K562 (cell line): Measurements from ENCODE around the gene CRHR2. TPM values are rescaled to one million over a fixed set of nuclear protein-coding genes. Genes with fewer than 3 reads are reported as not detected.

Experiments used
- ATAC-seq: fragments of 200-7000 bp; cut with Tn5 transposase; 3 replicates; pipeline ENCODE4 v1.9.1; 2020; ENCODE audit warnings: moderate library complexity
- BruUV-seq: library from RNA; stranded (reverse); fragments of 400-500 nt; replicated peaks from 2 replicates; lab custom pipeline; 2021; lab: Mats Ljungman, UMichigan
- CTCF ChIA-PET: fragments of 300-600 bp; formaldehyde crosslinking; extraction: SDS; loops from one replicate; lab custom pipeline; 2021; ENCODE audit warnings: low intra/inter-chr PET ratio; lab: Yijun Ruan, JAX
- POLR2A ChIA-PET: fragments of 300-600, 350-650 bp; sonication (Branson Sonifier 250); formaldehyde crosslinking; extraction: SDS; loops from one replicate; lab custom pipeline; 2021; ENCODE audit warnings: antibody characterized with exemption, inconsistent platforms; lab: Yijun Ruan, JAX
- DNase-seq, 4 experiments: peaks; one replicate each; pipeline versions ENCODE4 v3.0.0 to v3.0.0-alpha.2; 2011 to 2018; ENCODE audit warnings: low spot score in 3 of 4, mixed read lengths in 3 of 4; ENCODE audit errors: extremely low read depth in 1 of 4
- FAIRE-seq: peaks from 2 replicates; lab custom pipeline; 2011; peaks lifted over from hg19 to GRCh38; lab: Jason Lieb, UNC
- H2AFZ ChIP-seq: 2 replicates; pipeline ENCODE4 v1.6.0; 2011; ENCODE audit warnings: low read depth, low read length, control low read depth, inconsistent platforms
- H3K27ac ChIP-seq: fragments of 200-600 bp; 3 replicates; pipeline ENCODE4 v1.8.0; 2011; ENCODE audit warnings: low read depth, mild to moderate bottlenecking, control low read depth, inconsistent platforms, low read length, moderate library complexity, mixed read lengths; ENCODE audit errors: extremely low read depth
- H3K27me3 ChIP-seq, 2 experiments: fragments of 300-600 bp in 1 of 2; 2 replicates in 1 of 2; 3 replicates in 1 of 2; pipeline versions ENCODE4 v1.6.0 to v1.8.0; 2011; ENCODE audit warnings: inconsistent platforms in 2 of 2, low read length in 2 of 2, mild to moderate bottlenecking in 1 of 2, mixed read lengths in 1 of 2, moderate library complexity in 1 of 2; ENCODE audit not compliant: control insufficient read depth in 2 of 2, insufficient read depth in 2 of 2
- H3K36me3 ChIP-seq: fragments of 300-600 bp; 3 replicates; pipeline ENCODE4 v1.8.0; 2011; ENCODE audit warnings: mild to moderate bottlenecking, low read length, inconsistent platforms; ENCODE audit not compliant: control insufficient read depth, insufficient read depth
- H3K4me1 ChIP-seq, 2 experiments: fragments of 200-600 bp in 1 of 2; replicated peaks in 1 of 2; 2 replicates in 1 of 2; 3 replicates in 1 of 2; pipeline versions ENCODE4 v1.5.1 to v1.8.0; 2011; ENCODE audit warnings: inconsistent platforms in 2 of 2, low read length in 2 of 2, mild to moderate bottlenecking in 1 of 2, mixed read lengths in 1 of 2, moderate library complexity in 1 of 2; ENCODE audit not compliant: control insufficient read depth in 2 of 2, insufficient read depth in 2 of 2
- H3K4me2 ChIP-seq: 2 replicates; pipeline ENCODE4 v1.6.1; 2011; ENCODE audit warnings: low read length, control low read depth, inconsistent platforms, mixed read lengths; ENCODE audit not compliant: insufficient read depth
- H3K4me3 ChIP-seq: fragments of 200-600 bp; sonication (generic), shearing (Covaris generic); 2 replicates; pipeline ENCODE4 v1.5.1; 2016; ENCODE audit warnings: control low read depth, inconsistent platforms
- H3K79me2 ChIP-seq: fragments of 200-600 bp; 3 replicates; pipeline ENCODE4 v1.8.0; 2011; ENCODE audit warnings: low read length, inconsistent platforms; ENCODE audit not compliant: control insufficient read depth, insufficient read depth
- H3K9ac ChIP-seq, 2 experiments: 2 replicates each; pipeline versions ENCODE4 v1.6.0 to v1.6.1; 2011; ENCODE audit warnings: low read depth in 2 of 2, low read length in 2 of 2, control low read depth in 1 of 2, inconsistent platforms in 1 of 2, mild to moderate bottlenecking in 1 of 2, mixed read lengths in 1 of 2; ENCODE audit not compliant: insufficient read depth in 1 of 2
- H3K9me1 ChIP-seq: one replicate; pipeline ENCODE4 v1.6.0; 2011; ENCODE audit warnings: inconsistent platforms, mild to moderate bottlenecking, low read length, moderate library complexity; ENCODE audit not compliant: control insufficient read depth, insufficient read depth
- H3K9me3 ChIP-seq: replicated peaks from 2 replicates; pipeline ENCODE4 v1.5.1; 2011; ENCODE audit warnings: low read depth, low read length, inconsistent platforms; ENCODE audit not compliant: control insufficient read depth, insufficient read depth
- H4K20me1 ChIP-seq: replicated peaks from 2 replicates; pipeline ENCODE4 v1.6.1; 2011; ENCODE audit warnings: low read length, inconsistent platforms, mixed read lengths; ENCODE audit not compliant: control insufficient read depth, insufficient read depth
- CREB3 ChIP-seq: fragments of 450-650 bp; conservative IDR thresholded peaks from 2 replicates; pipeline ENCODE4 v1.6.1; 2016; ENCODE audit warnings: missing genetic modification characterization, low read depth, mild to moderate bottlenecking, missing compliant biosample characterization, moderate library complexity
- SMAD3 ChIP-seq: fragments of 450-650 bp; formaldehyde crosslinking; conservative IDR thresholded peaks from 2 replicates; pipeline ENCODE4 v1.4.0; 2020; ENCODE audit warnings: mild to moderate bottlenecking
- THRAP3 ChIP-seq: fragments of 450-650 bp; IDR thresholded peaks from 2 replicates; pipeline ENCODE4 v1.6.1; 2016; ENCODE audit warnings: mild to moderate bottlenecking, inconsistent platforms, borderline replicate concordance
- ZBTB1 ChIP-seq: sonication (generic); formaldehyde crosslinking; IDR thresholded peaks from 2 replicates; pipeline ENCODE4 v1.8.1; 2023; ENCODE audit warnings: missing genetic modification reagents, low read depth, mild to moderate bottlenecking, borderline replicate concordance
- WGBS: fragments of 100-300 bp; shearing (Covaris generic); methylation state at CpG from one replicate; pipeline ENCODE4 v1.1.6; 2016; ENCODE audit warnings: low coverage, mixed read lengths; ENCODE audit not compliant: insufficient coverage; ENCODE audit errors: missing lambda C conversion rate; 5-methylcytosine and 5-hydroxymethylcytosine counted together
- in situ Hi-C: fragments of 300-500 bp; cut with MboI; formaldehyde crosslinking; loops from 4 replicates; pipeline ENCODE4 v1.15.0; 2018; ENCODE audit warnings: inconsistent platforms, mixed read lengths
- intact Hi-C: fragments of 100-400 bp; cut with micrococcal nuclease; formaldehyde crosslinking; loops from 2 replicates; pipeline ENCODE4 v1.14.2; 2022
- polyA plus RNA-seq, 8 experiments: library from polyadenylated mRNA; depleted of rRNA in 4 of 8; stranded (reverse) in 5 of 8; unstranded in 3 of 8; fragments of >200 nt; fragmentation: Nextera tagmentation in 2 of 8; fragmentation: Illumina TruSeq in 1 of 8; extraction: Ambion mirVana in 2 of 8; extraction: Trizol in 1 of 8; gene quantifications; 2 replicates each; pipeline versions ENCODE4 v1.2.1 to v1.2.3, GENCODE V29; 2011 to 2014; ENCODE audit warnings: inconsistent platforms in 1 of 8, missing spikeins in 1 of 8
- total RNA-seq, 7 experiments: library from RNA; depleted of rRNA in 6 of 7; stranded (reverse); fragments of >200 nt in 6 of 7; fragmentation: Illumina TruSeq in 2 of 7; extraction: Trizol in 2 of 7; gene quantifications; 2 replicates each; pipeline versions ENCODE4 v1.2.1 to v1.2.3, GENCODE V29; 2011 to 2021; ENCODE audit warnings: low replicate concordance in 1 of 7
- TF ChIP-seq, protein P1 (sequence below): fragments of 250-450 bp; sonication (Bioruptor Pico); IDR thresholded peaks from 2 replicates; pipeline ENCODE4 v1.4.0; 2020; ENCODE audit warnings: borderline replicate concordance

CRHR2 gene
- total and polyA plus RNA-seq, 9 of the 15 experiments (the other 6 are each of a cell fraction or from before 2014, with no cell fraction given) = not detected

DNA sequence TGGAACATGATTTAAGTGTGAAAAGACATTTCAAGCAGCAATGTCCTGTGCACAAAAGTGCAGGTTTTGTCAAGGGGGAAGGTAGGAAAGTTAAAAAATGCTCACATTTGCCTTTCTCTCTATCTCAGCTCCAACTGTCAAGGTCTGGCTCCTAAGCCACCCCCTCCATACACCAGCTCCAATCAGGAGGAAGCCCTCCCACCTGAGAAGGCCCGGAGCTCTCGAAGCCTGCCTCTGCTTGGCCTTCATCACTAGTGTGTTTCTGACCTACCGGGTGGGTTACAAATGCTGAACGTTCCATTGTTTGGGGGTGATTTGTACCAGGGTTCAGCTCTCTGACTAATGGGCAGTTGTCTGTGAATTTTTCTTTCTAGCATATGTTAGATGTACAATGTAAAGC, 14.2 kb downstream of the CRHR2 start:
- H3K4me2 ChIP-seq = no peak overlapping the region
- no peak overlapping the region for H3K9ac ChIP-seq
- WGBS = 3% methylated on average over 4 of the region's 4 CpGs
- ATAC-seq (peak; percentile 50), DNase-seq (no peak), FAIRE-seq (no peak)
- H3K9me1 ChIP-seq = peaks cover 4% of the 10 kb centered on the region
- H3K27me3 ChIP-seq = peaks cover 0 to 29% of the 10 kb centered on the region in 2 experiments; a peak in 2 of 5 replicates
- no peaks in the 10 kb centered on the region for H3K9me3 ChIP-seq
- intact Hi-C loops = no loop called here
- ChIA-PET POLR2A (interaction anchor here (0.6 to 1.4 kb wide), 3 partner anchors 9 to 322 kb away, joined by 3 to 4 read pairs (median 3); no protein-coding TSS in a partner anchor), CTCF (no interaction called here)
- no peak overlapping the region for H3K4me3 ChIP-seq
- H4K20me1 ChIP-seq = peaks cover 7% of the 10 kb centered on the region; the same call in 1 of the 2 replicates
- H2AFZ ChIP-seq = no peak overlapping the region
- TF ChIP-seq CREB3 = no peak
- no peak for TF ChIP-seq THRAP3
- TF ChIP-seq ZBTB1 (CRISPR knock-in tag) = no peak
- TF ChIP-seq SMAD3 (CRISPR knock-in tag) = no peak
- TF ChIP-seq, protein P1, sequence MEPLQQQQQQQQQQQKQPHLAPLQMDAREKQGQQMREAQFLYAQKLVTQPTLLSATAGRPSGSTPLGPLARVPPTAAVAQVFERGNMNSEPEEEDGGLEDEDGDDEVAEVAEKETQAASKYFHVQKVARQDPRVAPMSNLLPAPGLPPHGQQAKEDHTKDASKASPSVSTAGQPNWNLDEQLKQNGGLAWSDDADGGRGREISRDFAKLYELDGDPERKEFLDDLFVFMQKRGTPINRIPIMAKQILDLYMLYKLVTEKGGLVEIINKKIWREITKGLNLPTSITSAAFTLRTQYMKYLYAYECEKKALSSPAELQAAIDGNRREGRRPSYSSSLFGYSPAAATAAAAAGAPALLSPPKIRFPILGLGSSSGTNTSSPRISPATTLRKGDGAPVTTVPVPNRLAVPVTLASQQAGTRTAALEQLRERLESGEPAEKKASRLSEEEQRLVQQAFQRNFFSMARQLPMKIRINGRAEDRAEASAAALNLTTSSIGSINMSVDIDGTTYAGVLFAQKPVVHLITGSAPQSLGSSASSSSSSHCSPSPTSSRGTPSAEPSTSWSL = no peak
- H3K36me3 ChIP-seq = no peaks in the 10 kb centered on the region
- in situ Hi-C loops = no loop called here
- no TSS peak for BruUV-seq
- no peak overlapping the region for H3K27ac ChIP-seq
- H3K4me1 ChIP-seq = no peaks in the 10 kb centered on the region
- H3K79me2 ChIP-seq = no peaks in the 10 kb centered on the region
